CD14-positive monocyte (primary cell): ENCODE measurements around the gene TRAPPC6A. TPM values are rescaled to one million over a fixed set of nuclear protein-coding genes. Genes with fewer than 3 reads are reported as not detected.
"Not testable (repeated sequence)": the region's sequence is repeated elsewhere in the genome, so short reads cannot be mapped to it uniquely, and the experiment has no call there.

ENCODE experiments used
- DNase-seq, 3 donors: peaks; one replicate each; pipeline ENCODE4 v3.0.0-alpha.2; 2011 to 2022
- H2AFZ ChIP-seq: 2 replicates; pipeline ENCODE4 v1.6.0; 2012; ENCODE audit warnings: mild to moderate bottlenecking, low read depth, low read length, inconsistent platforms; ENCODE audit not compliant: insufficient read depth, poor library complexity, severe bottlenecking
- H3K27ac ChIP-seq, 2 donors: 1 replicate in 1 of 2; 2 replicates in 1 of 2; pipeline ENCODE4 v1.5.1; 2012 to 2013; ENCODE audit warnings: low read length in 2 of 2, control low read depth in 1 of 2, inconsistent platforms in 1 of 2, low read depth in 1 of 2, mild to moderate bottlenecking in 1 of 2
- H3K27me3 ChIP-seq, 2 donors: one replicate each; pipeline versions ENCODE4 v1.6.0 to v1.6.1; 2011 to 2013; ENCODE audit warnings: low read length in 2 of 2; ENCODE audit not compliant: control insufficient read depth in 2 of 2, insufficient read depth in 2 of 2
- H3K36me3 ChIP-seq, 2 donors: replicated peaks in 1 of 2; 1 replicate in 1 of 2; 2 replicates in 1 of 2; pipeline versions ENCODE4 v1.5.1 to v1.6.1; 2012 to 2013; ENCODE audit warnings: low read length in 2 of 2, control low read depth in 1 of 2, inconsistent platforms in 1 of 2, mild to moderate bottlenecking in 1 of 2; ENCODE audit not compliant: insufficient read depth in 2 of 2, control insufficient read depth in 1 of 2
- H3K4me1 ChIP-seq, 2 donors: 1 replicate in 1 of 2; 2 replicates in 1 of 2; pipeline versions ENCODE4 v1.5.1 to v1.6.1; 2012 to 2013; ENCODE audit warnings: low read length in 2 of 2, control low read depth in 1 of 2, inconsistent platforms in 1 of 2, mild to moderate bottlenecking in 1 of 2, moderate library complexity in 1 of 2; ENCODE audit not compliant: insufficient read depth in 2 of 2, control insufficient read depth in 1 of 2
- H3K4me2 ChIP-seq: replicated peaks from 2 replicates; pipeline ENCODE3; 2012; ENCODE audit warnings: low read length, moderate library complexity, mild to moderate bottlenecking; ENCODE audit not compliant: poor library complexity, severe bottlenecking; ENCODE audit errors: extremely low read depth
- H3K4me3 ChIP-seq, 3 experiments: fragments of 200-600 bp in 1 of 3; sonication (generic) in 1 of 3; replicated peaks in 1 of 3; 1 replicate in 2 of 3; 2 replicates in 1 of 3; pipeline ENCODE4 v1.5.1; 2011 to 2013; ENCODE audit warnings: low read length in 3 of 3, mild to moderate bottlenecking in 3 of 3, control low read depth in 2 of 3, low read depth in 2 of 3, inconsistent platforms in 1 of 3, moderate library complexity in 1 of 3
- H3K79me2 ChIP-seq: 2 replicates; pipeline ENCODE4 v1.6.0; 2012; ENCODE audit warnings: mild to moderate bottlenecking, control low read depth, inconsistent platforms, low read length, moderate library complexity; ENCODE audit not compliant: insufficient read depth
- H3K9ac ChIP-seq: 2 replicates; pipeline ENCODE4 v1.6.0; 2017; ENCODE audit warnings: low read length, mild to moderate bottlenecking; ENCODE audit not compliant: insufficient read depth, poor library complexity, severe bottlenecking
- H3K9me3 ChIP-seq, 2 donors: replicated peaks in 1 of 2; 1 replicate in 1 of 2; 2 replicates in 1 of 2; pipeline versions ENCODE4 v1.5.1 to v1.6.1; 2012 to 2013; ENCODE audit warnings: low read length in 2 of 2, control low read depth in 1 of 2; ENCODE audit not compliant: control insufficient read depth in 1 of 2, insufficient read depth in 1 of 2
- H4K20me1 ChIP-seq: 2 replicates; pipeline ENCODE4 v1.6.0; 2012; ENCODE audit warnings: mild to moderate bottlenecking, low read length, control low read depth, moderate library complexity; ENCODE audit not compliant: insufficient read depth
- H3K27ac Mint-ChIP-seq, 7 donors: one replicate each; pipeline ENCODE4 v1.8.0; 2020; ENCODE audit warnings: mild to moderate bottlenecking in 7 of 7, mixed read lengths in 7 of 7, moderate library complexity in 6 of 7, inconsistent platforms in 2 of 7
- H3K27me3 Mint-ChIP-seq, 3 donors: one replicate each; pipeline ENCODE4 v1.8.0; 2021 to 2022; ENCODE audit warnings: low read depth in 3 of 3, mild to moderate bottlenecking in 3 of 3, mixed read lengths in 3 of 3, moderate library complexity in 3 of 3, inconsistent platforms in 1 of 3
- H3K36me3 Mint-ChIP-seq, 2 donors: one replicate each; pipeline ENCODE4 v1.8.0; 2020; ENCODE audit warnings: mixed read lengths in 2 of 2, inconsistent platforms in 1 of 2, mild to moderate bottlenecking in 1 of 2
- H3K4me1 Mint-ChIP-seq: one replicate; pipeline ENCODE4 v1.8.0; 2020; ENCODE audit warnings: mild to moderate bottlenecking, mixed read lengths
- H3K4me3 Mint-ChIP-seq, 2 donors: one replicate each; pipeline ENCODE4 v1.8.0; 2020; ENCODE audit warnings: mild to moderate bottlenecking in 2 of 2, mixed read lengths in 2 of 2, moderate library complexity in 1 of 2
- H3K9me3 Mint-ChIP-seq, 7 donors: one replicate each; pipeline ENCODE4 v1.8.0; 2020 to 2022; ENCODE audit warnings: mixed read lengths in 7 of 7, mild to moderate bottlenecking in 6 of 7, moderate library complexity in 6 of 7, inconsistent platforms in 2 of 7
- CTCF ChIP-seq: fragments of 200-600 bp; IDR thresholded peaks from one replicate; pipeline ENCODE4 v1.8.0; 2022; ENCODE audit warnings: antibody characterized with exemption, mild to moderate bottlenecking
- WGBS: methylation state at CpG from one replicate; pipeline ENCODE4 v1.1.5; 2013; ENCODE audit warnings: missing lambda C conversion rate; ENCODE audit not compliant: insufficient coverage; 5-methylcytosine and 5-hydroxymethylcytosine counted together
- intact Hi-C, 2 donors: fragments of 100-400 bp; cut with micrococcal nuclease; formaldehyde crosslinking; loops; one replicate each; pipeline versions ENCODE4 v1.15.0 to v1.15.1; 2023
- polyA plus RNA-seq, 3 donors: library from polyadenylated mRNA; depleted of rRNA in 1 of 3; unstranded in 2 of 3; stranded (reverse) in 1 of 3; fragments of 300-500 nt in 2 of 3; fragments of >200 nt in 1 of 3; fragmentation: Illumina TruSeq in 2 of 3; gene quantifications; 1 replicate in 2 of 3; 2 replicates in 1 of 3; pipeline ENCODE4 v1.2.3, GENCODE V29; 2012 to 2021

TRAPPC6A gene
- polyA plus RNA-seq, 3 donors: 49.7 to 82.7 (median 63.4) TPM

DNA sequence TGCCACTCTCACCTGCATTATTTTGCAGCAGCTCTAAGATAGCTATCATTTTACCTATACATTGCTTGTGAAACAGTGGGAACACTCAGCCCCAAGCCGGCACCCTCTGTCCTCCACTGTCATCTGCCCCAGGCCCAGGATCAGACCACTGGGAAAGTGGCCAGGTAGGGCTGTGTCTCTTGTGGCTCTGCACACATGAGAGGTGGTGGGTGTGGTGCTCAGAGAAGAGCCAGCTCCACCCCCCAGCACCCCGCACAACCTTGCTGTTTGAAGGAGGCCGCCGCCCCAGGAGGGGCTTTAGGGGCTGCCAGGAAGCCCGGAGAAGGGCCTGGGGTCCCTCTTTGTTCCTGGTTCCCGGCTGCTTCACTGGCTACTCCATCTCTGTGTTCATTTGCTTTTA lies 58.5 kb downstream of the TRAPPC6A start:
- Histone ChIP-seq H3K4me3 (no peak overlapping the region), H3K4me1 (peaks cover 20 to 30% of the 10 kb centered on the region in 2 donors), H3K27ac (no peak overlapping the region), H3K9ac (no peak overlapping the region), H3K27me3 (no peaks in the 10 kb centered on the region), H2AFZ (no peak overlapping the region), H3K36me3 (no peaks in the 10 kb centered on the region), H4K20me1 (peaks cover 82% of the 10 kb centered on the region), H3K79me2 (peaks cover 64% of the 10 kb centered on the region), H3K9me3 (no peaks in the 10 kb centered on the region), H3K4me2 (no peak overlapping the region)
- Mint-ChIP-seq H3K9me3 (no peaks in the 10 kb centered on the region), H3K36me3 (peaks cover 4 to 11% of the 10 kb centered on the region in 2 donors), H3K4me3 (no peak overlapping the region), H3K4me1 (peaks cover 42% of the 10 kb centered on the region), H3K27ac (peak overlapping the region in 1 of 7 donors; percentile 69), H3K27me3 (peaks cover 6 to 11% (median 7%) of the 10 kb centered on the region in 3 donors)
- no CpG with 5 or more reads among the region's 6 CpGs for WGBS
- no peak for DNase-seq
- intact Hi-C loops: no loop called here
- TF ChIP-seq CTCF: no peak

DNA sequence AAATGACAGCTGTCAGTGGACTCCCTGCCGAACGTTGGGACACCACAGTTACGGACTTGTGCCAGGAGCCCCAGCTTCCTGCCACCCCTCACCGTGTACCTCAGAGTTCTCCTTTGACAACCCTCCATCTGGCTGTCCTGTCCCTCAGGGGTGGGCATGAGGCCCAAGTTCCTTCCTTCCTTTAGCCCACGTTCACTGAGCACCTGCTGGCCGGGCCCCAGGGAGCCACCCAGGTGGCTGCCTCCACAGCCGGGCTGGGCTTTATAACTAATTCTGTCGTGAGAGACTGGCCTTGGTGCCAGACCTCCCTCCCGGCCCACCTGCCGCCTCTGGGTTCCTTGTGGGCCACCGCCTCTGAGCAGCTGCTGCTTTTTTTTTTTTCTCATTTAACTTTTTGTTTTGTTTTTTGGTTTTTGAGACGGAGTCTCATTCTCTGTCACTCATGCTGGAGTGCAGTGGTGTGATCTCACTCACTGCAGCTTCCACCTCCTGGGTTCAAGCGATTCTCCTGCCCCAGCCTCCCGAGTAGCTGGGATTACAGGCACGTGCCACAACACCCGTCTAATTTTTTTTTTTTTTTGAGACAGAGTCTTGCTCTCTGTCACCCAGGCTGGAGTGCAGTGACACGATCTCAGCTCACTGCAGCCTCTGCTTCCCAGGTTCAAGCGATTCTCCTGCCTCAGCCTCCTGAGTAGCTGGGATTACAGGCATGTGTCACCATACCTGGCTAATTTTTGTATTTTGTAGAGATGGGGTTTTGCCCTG lies 59.3 kb downstream of the TRAPPC6A start:
- 14% methylated on average over 13 of the region's 18 CpGs for WGBS

More for the DNA sequence above, 59.3 kb downstream of the TRAPPC6A start:
- Histone ChIP-seq H3K79me2 (peaks cover 60% of the 10 kb centered on the region), H4K20me1 (peaks cover 87% of the 10 kb centered on the region), H3K4me1 (peaks cover 20 to 30% of the 10 kb centered on the region in 2 donors)
- H3K36me3 Mint-ChIP-seq: peaks cover 4 to 11% of the 10 kb centered on the region in 2 donors
- H3K27ac ChIP-seq, intact Hi-C loops, H3K36me3 ChIP-seq, H3K9me3 Mint-ChIP-seq, H3K4me3 ChIP-seq, H3K9ac ChIP-seq, DNase-seq, H3K9me3 ChIP-seq, H2AFZ ChIP-seq, H3K27me3 ChIP-seq, H3K4me2 ChIP-seq: not testable (repeated sequence)
- peak overlapping the region in 1 of 2 donors; percentile 16 for H3K4me3 Mint-ChIP-seq
- H3K27me3 Mint-ChIP-seq: peaks cover 6 to 11% (median 7%) of the 10 kb centered on the region in 3 donors
- peaks cover 44% of the 10 kb centered on the region for H3K4me1 Mint-ChIP-seq
- H3K27ac Mint-ChIP-seq: peak overlapping the region in 1 of 7 donors; percentile 25
